Naive thymus-derived CD8-positive, alpha-beta T cell (primary cell): Measurements from ENCODE around the gene MEIOB. TPM values are rescaled to one million over a fixed set of nuclear protein-coding genes. Genes with fewer than 3 reads are reported as not detected.
"Not testable (repeated sequence)": the region's sequence is repeated elsewhere in the genome, so short reads cannot be mapped to it uniquely, and the experiment has no call there.

ENCODE experiments used
- ATAC-seq, 2 donors: fragments of 150-1000 bp; cut with Tn5 transposase in 1 of 2; sonication (Bioruptor Pico), chemical (Tn5 transposase) in 1 of 2; 1 replicate in 1 of 2; 2 replicates in 1 of 2; pipeline ENCODE4 v1.10.0; 2021; ENCODE audit warnings: mild to moderate bottlenecking in 2 of 2, moderate library complexity in 2 of 2
- POLR2A ChIA-PET: fragments of 350-600 bp; sonication (Branson Sonifier 250); formaldehyde crosslinking; loops from one replicate; lab custom pipeline; 2021; ENCODE audit warnings: antibody characterized with exemption; lab: Charles Lee
- DNase-seq, 10 donors: peaks; one replicate each; pipeline versions ENCODE4 v3.0.0 to v3.0.0-alpha.2; 2020 to 2022
- H3K27ac Mint-ChIP-seq, 10 donors: one replicate each; pipeline ENCODE4 v1.8.0; 2020 to 2022; ENCODE audit warnings: mild to moderate bottlenecking in 10 of 10, mixed read lengths in 10 of 10, moderate library complexity in 4 of 10, inconsistent platforms in 1 of 10
- H3K27me3 Mint-ChIP-seq, 5 donors: one replicate each; pipeline ENCODE4 v1.8.0; 2021 to 2022; ENCODE audit warnings: mixed read lengths in 5 of 5
- H3K36me3 Mint-ChIP-seq, 3 donors: one replicate each; pipeline ENCODE4 v1.8.0; 2020 to 2022; ENCODE audit warnings: mixed read lengths in 3 of 3, mild to moderate bottlenecking in 2 of 3, inconsistent platforms in 1 of 3
- H3K4me1 Mint-ChIP-seq, 4 donors: one replicate each; pipeline ENCODE4 v1.8.0; 2021 to 2022; ENCODE audit warnings: mixed read lengths in 4 of 4
- H3K4me3 Mint-ChIP-seq, 10 donors: one replicate each; pipeline ENCODE4 v1.8.0; 2020 to 2022; ENCODE audit warnings: mild to moderate bottlenecking in 10 of 10, mixed read lengths in 10 of 10, moderate library complexity in 6 of 10, inconsistent platforms in 1 of 10
- H3K9me3 Mint-ChIP-seq, 9 donors: one replicate each; pipeline ENCODE4 v1.8.0; 2020 to 2022; ENCODE audit warnings: mixed read lengths in 9 of 9, mild to moderate bottlenecking in 3 of 9, inconsistent platforms in 1 of 9, moderate library complexity in 1 of 9
- polyA plus RNA-seq, 3 donors: library from polyadenylated mRNA; unstranded; fragments of 300-500 nt; fragmentation: Illumina TruSeq; gene quantifications; one replicate each; pipeline ENCODE4 v1.2.3, GENCODE V29; 2021
- total RNA-seq, 8 experiments: library from RNA in 2 of 8; stranded (reverse) in 2 of 8; gene quantifications; one replicate each; pipeline ENCODE4 v1.2.3 and lab custom pipeline; 2021 to 2026

The MEIOB gene, protein sequence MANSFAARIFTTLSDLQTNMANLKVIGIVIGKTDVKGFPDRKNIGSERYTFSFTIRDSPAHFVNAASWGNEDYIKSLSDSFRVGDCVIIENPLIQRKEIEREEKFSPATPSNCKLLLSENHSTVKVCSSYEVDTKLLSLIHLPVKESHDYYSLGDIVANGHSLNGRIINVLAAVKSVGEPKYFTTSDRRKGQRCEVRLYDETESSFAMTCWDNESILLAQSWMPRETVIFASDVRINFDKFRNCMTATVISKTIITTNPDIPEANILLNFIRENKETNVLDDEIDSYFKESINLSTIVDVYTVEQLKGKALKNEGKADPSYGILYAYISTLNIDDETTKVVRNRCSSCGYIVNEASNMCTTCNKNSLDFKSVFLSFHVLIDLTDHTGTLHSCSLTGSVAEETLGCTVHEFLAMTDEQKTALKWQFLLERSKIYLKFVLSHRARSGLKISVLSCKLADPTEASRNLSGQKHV
- not detected for total RNA-seq
- not detected for polyA plus RNA-seq
- total RNA-seq (lab: John Stamatoyannopoulos, UW), result 0 reads per million in 6 experiments

DNA sequence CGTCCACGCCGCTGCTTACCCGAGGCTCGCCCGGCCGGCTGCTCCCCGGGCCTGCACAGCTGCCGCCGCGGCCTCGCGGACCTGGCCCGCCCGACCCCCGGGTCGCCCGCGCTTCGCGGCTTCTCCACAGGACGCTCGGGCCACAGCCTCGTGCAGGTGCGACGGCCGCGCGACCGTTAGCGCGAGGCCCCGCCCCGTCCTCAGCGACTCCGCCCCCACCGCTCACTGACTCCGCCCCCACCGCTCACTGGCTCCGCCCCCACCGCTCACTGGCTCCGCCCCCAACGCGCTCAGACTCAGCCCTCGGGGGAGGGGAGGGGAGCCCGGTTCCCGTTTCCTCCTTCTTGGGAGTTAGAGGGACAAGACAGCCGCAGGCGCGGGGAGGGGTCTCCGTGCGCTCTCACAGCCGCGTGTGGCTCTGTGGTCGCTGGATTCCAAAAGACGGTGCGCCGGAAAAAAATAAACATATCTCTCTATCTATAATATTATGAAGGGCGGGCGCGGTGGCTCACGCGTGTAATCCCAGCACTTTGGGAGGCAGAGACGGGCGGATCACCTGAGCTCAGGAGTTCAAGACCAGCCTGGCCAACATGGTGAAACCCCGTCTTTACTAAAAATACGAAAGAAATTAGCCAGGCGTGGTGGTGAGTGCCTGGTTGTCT is at the start of gene MEIOB:
MEIOB (minus strand) TSS at position 191 of the 662 bp plus-strand sequence. CDS start 3,989 bp downstream, outside the sequence.
- no peaks in the 10 kb centered on the region for H3K9me3 Mint-ChIP-seq
- DNase-seq, result peak in 8 of 10 donors; percentile 6 to 45 (median 32)
- H3K4me3 Mint-ChIP-seq, result peak within 1 kb of the TSS; percentile 7 to 88 (median 74)
- H3K27me3 Mint-ChIP-seq, result peaks cover 9 to 26% (median 14%) of the 10 kb centered on the region in 5 donors
- peak; percentile 61 to 72 for ATAC-seq
- H3K4me1 Mint-ChIP-seq, result peaks cover 3 to 7% (median 4%) of the 10 kb centered on the region in 4 donors
- H3K27ac Mint-ChIP-seq, result peak within 1 kb of the TSS in 3 of 10 donors; percentile 29 to 84 (median 75)
- POLR2A ChIA-PET, result no interaction called here
- H3K36me3 Mint-ChIP-seq, result peaks cover 0 to 2% (median 0%) of the 10 kb centered on the region in 3 donors

DNA sequence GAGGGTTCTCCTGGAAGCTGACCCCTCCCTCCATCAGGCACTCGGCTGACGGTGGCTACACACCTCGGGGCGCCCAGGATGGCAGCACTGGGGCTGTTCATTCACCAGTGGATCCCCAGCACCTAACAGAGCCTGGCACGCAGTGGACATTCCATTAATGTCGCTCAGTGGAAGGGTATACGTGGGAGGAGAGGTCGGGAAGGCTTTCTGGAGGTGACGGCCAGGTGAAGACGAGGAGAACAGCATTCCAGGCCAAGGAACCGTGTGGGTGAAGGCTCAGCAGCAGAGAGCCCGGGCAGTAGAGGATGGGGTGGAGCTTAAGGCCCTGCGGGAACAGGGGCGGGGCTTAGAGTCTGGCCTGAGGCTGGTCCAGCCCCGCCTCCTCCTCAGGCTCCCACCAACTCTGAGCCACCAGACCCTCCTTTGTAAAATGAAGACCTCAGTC is 48.8 kb upstream of the MEIOB start:
- H3K9me3 Mint-ChIP-seq, result peaks cover 0 to 3% (median 0%) of the 10 kb centered on the region in 9 donors
- H3K27me3 Mint-ChIP-seq, result peaks cover 19 to 70% (median 49%) of the 10 kb centered on the region in 5 donors
- H3K4me3 Mint-ChIP-seq, result no peak overlapping the region
- POLR2A ChIA-PET, result no interaction called here
- H3K27ac Mint-ChIP-seq, result no peak overlapping the region
- peaks cover 0 to 7% (median 0%) of the 10 kb centered on the region in 3 donors for H3K36me3 Mint-ChIP-seq
- peaks cover 0 to 6% (median 5%) of the 10 kb centered on the region in 4 donors for H3K4me1 Mint-ChIP-seq
- DNase-seq, result no peak
- ATAC-seq, result no peak

DNA sequence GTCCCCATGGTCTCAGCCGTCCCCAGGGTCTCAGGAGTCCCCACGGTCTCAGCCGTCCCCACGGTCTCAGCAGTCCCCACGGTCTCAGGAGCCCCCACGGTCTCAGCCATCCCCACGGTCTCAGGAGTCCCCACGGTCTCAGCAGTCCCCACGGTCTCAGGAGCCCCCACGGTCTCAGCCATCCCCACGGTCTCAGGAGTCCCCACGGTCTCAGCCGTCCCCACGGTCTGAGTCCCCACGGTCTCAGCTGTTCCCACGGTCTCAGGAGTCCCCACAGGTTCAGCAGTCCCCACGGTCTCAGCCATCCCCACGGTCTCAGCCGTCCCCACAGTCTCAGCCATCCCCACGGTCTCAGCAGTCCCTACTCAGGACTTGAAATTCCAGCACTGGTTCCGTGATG is 48.2 kb upstream of the MEIOB start:
- POLR2A ChIA-PET, H3K36me3 Mint-ChIP-seq, H3K27ac Mint-ChIP-seq, H3K9me3 Mint-ChIP-seq, DNase-seq, ATAC-seq, H3K4me1 Mint-ChIP-seq, H3K4me3 Mint-ChIP-seq: not testable (repeated sequence)
- H3K27me3 Mint-ChIP-seq, result peaks cover 22 to 76% (median 53%) of the 10 kb centered on the region in 5 donors

DNA sequence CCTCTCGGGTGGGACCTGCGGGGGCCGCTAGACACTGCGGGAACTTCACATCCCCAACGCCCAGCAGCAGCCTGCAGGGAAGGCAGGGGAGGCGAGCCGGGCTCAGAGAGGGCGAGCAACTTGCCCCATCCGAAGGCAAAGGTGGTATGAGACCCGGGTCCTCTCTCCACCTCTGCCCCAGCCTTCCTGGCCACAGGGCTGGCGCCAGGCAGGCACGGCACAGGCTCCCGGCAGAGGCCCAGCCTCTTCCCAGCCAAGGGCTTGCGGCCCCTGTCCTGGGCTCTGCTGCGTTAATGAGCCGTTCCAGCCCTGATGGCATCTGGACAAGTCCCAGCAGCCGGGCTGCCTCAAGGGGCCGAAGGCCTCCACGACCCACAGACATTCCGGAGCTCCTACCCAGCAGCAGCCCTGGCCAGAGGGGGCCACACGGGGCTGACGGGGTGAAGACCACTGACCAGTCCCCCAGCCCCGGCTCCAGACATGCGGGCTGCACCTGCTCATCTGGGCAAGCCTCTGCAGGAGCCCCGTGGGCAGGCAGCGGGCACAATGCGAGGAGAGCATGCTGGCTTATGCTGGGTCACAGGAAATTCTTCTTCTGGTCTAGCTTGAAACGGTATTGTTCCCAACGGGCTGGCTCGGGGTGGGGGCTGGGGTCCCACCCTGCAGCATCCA is 47.5 kb upstream of the MEIOB start:
- H3K4me1 Mint-ChIP-seq, result peaks cover 0 to 6% (median 5%) of the 10 kb centered on the region in 4 donors
- peaks cover 22 to 77% (median 51%) of the 10 kb centered on the region in 5 donors for H3K27me3 Mint-ChIP-seq
- H3K36me3 Mint-ChIP-seq, result peaks cover 0 to 7% (median 0%) of the 10 kb centered on the region in 3 donors
- POLR2A ChIA-PET, result no interaction called here
- ATAC-seq (no peak), DNase-seq (no peak)
- H3K9me3 Mint-ChIP-seq, result peaks cover 0 to 3% (median 0%) of the 10 kb centered on the region in 9 donors
- no peak overlapping the region for H3K4me3 Mint-ChIP-seq
- no peak overlapping the region for H3K27ac Mint-ChIP-seq

DNA sequence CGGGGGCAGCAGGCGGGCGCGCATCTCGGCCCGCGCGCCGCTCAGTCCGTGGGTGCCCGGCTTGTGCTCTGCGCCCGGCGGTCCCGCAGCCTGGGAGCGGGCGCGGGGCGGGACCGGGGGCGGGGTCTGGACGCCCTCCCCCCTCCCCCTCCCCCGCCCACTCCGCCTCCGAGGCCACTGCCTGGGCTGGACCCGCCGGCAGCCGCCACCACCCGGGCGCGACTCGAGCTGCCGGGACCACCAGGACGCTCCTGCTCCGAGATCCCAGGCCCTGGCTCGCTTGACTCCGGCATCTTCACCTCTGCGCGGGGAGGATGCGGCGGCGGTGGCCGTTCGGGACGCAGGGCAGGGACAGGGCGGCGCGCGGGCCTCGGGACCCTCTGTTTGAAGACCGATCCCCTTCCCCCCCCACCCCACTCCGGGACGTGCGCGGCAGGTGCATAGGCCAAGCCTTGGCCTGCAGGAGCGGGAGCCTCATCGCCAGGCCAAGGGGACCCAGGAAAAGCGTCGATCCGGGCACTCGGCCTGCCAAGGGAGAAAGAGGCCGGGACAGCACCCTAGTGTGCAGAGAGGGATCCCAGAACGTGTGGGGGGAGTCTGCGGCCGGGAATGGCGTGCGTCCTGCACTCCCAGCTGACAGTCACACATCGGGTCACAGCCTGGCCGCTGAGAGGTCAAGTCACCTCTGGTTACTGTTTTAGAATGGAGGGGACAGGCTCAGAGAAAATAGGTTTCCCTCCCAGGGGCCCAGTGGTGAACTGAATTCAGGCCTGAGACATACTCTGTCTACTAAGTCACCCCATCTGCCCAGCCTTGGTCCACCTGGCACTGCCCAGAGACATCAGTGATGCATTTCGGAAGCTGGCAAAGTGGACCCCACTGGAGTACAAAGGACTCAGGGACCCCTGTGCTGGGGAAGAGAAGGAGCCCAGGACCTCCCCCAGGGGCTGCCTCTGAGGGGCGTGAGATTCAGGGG is 46.7 kb upstream of the MEIOB start, which contains the start of gene HS3ST6:
HS3ST6 (minus strand) TSS at position 65 of the 976 bp plus-strand sequence. CDS start 92 bp downstream, outside the sequence.
- H3K27ac Mint-ChIP-seq, result no peak within 1 kb of the TSS
- ATAC-seq (no peak), DNase-seq (no peak)
- H3K9me3 Mint-ChIP-seq, result peaks cover 0 to 3% (median 0%) of the 10 kb centered on the region in 9 donors
- no peak within 1 kb of the TSS for H3K4me3 Mint-ChIP-seq
- H3K4me1 Mint-ChIP-seq, result peaks cover 0 to 5% (median 3%) of the 10 kb centered on the region in 4 donors
- POLR2A ChIA-PET, result no interaction called here
- peaks cover 22 to 74% (median 51%) of the 10 kb centered on the region in 5 donors for H3K27me3 Mint-ChIP-seq
- peaks cover 0 to 7% (median 0%) of the 10 kb centered on the region in 3 donors for H3K36me3 Mint-ChIP-seq

DNA sequence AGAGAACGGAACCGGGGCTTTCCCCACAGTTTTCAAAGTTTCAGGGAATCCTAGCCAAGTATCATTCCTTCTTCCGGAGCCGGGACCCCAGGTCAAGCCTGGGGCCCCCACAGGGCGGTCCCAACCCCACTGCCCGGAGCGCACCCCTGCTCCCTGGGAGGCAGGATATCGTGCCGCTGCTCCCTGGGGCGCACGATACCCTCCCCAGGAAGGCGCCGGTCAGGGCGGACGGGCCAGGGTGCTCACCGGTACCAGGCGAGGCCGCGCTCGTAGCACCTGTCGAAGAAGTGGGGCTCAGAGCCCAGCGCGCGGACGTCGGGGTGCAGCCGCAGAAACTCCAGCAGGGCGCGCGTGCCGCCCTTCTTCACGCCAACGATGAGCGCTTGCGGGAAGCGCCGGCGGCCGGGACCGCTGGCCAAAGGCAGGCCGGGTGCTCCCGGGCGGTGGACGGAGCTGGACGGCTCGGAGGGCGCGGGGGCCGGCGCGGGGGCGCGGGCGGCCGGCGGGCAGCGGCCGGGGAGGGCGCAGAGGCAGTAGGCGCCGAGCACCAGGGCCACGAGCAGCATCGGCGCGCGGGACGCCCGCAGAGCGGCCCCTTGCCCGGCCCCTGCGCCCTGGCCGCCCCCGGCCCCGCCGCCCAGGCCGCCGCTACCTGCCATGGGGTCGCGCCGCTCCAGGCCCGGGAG is 45.8 kb upstream of the MEIOB start:
- POLR2A ChIA-PET, result no interaction called here
- Mint-ChIP-seq H3K36me3 (peaks cover 0 to 7% (median 0%) of the 10 kb centered on the region in 3 donors), H3K4me1 (peaks cover 0 to 5% (median 3%) of the 10 kb centered on the region in 4 donors), H3K27me3 (peaks cover 20 to 67% (median 48%) of the 10 kb centered on the region in 5 donors), H3K27ac (no peak overlapping the region), H3K9me3 (no peaks in the 10 kb centered on the region), H3K4me3 (no peak overlapping the region)
- no peak for ATAC-seq
- DNase-seq, result no peak

DNA sequence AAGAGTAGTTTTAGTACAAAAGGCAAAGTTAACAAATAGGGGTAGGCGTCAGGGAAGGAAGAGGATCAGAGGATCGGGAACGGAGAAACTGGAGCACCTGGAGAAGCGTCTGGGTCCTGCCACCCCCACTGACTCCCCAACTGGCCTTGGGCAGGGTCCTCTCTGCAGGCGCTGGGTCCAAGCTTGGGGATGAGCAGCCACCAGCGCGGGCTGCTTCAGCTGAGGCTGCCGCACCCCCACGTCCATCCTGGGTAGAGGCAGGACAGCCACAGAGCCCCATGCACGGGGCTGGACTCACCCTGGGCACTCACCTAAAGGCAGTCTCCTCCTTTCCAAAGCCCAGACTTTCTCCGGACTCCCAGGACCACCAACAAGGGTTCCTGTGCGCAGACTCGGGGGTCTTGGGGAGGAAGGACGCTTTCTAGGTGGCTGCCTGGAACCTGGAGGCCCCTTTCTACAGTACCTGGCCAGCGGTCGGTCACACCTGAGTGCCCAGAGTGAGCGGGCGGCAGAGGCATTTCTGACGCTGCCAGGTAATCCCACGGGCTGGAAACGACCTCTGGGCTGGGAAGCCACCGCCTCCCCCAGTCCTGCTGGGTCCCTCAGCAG is 45.2 kb upstream of the MEIOB start:
- no peak for DNase-seq
- ATAC-seq, result no peak
- peaks cover 0 to 7% (median 0%) of the 10 kb centered on the region in 3 donors for H3K36me3 Mint-ChIP-seq
- peaks cover 15 to 61% (median 43%) of the 10 kb centered on the region in 5 donors for H3K27me3 Mint-ChIP-seq
- no peaks in the 10 kb centered on the region for H3K9me3 Mint-ChIP-seq
- H3K4me1 Mint-ChIP-seq, result peaks cover 0 to 5% (median 2%) of the 10 kb centered on the region in 4 donors
- H3K27ac Mint-ChIP-seq, result no peak overlapping the region
- peak overlapping the region in 1 of 10 donors; percentile 11 for H3K4me3 Mint-ChIP-seq
- POLR2A ChIA-PET, result no interaction called here

DNA sequence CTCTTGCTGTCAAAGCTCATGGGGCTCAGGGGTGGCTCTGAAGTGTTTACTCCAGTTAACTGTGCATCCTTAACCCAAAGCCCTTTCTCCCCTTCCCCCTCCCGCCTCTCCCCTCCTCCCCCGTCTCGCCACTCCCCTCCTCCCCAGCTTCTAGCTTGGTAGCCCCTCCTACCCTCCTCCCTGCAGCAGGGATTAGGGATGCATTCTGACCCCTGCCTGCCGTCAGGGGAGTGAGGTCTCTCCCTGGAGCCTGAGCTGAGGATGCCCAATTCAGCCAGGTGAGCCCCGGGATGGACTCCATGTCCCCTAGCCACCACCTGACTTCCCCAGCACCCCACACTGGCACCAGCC is 44.7 kb upstream of the MEIOB start:
- no peaks in the 10 kb centered on the region for H3K9me3 Mint-ChIP-seq
- ATAC-seq (no peak), DNase-seq (no peak)
- POLR2A ChIA-PET, result no interaction called here
- H3K27ac Mint-ChIP-seq, result no peak overlapping the region
- peaks cover 0 to 5% (median 2%) of the 10 kb centered on the region in 4 donors for H3K4me1 Mint-ChIP-seq
- H3K27me3 Mint-ChIP-seq, result peaks cover 15 to 57% (median 41%) of the 10 kb centered on the region in 5 donors
- peaks cover 0 to 7% (median 0%) of the 10 kb centered on the region in 3 donors for H3K36me3 Mint-ChIP-seq
- H3K4me3 Mint-ChIP-seq, result peak overlapping the region in 2 of 10 donors; percentile 11 to 38

DNA sequence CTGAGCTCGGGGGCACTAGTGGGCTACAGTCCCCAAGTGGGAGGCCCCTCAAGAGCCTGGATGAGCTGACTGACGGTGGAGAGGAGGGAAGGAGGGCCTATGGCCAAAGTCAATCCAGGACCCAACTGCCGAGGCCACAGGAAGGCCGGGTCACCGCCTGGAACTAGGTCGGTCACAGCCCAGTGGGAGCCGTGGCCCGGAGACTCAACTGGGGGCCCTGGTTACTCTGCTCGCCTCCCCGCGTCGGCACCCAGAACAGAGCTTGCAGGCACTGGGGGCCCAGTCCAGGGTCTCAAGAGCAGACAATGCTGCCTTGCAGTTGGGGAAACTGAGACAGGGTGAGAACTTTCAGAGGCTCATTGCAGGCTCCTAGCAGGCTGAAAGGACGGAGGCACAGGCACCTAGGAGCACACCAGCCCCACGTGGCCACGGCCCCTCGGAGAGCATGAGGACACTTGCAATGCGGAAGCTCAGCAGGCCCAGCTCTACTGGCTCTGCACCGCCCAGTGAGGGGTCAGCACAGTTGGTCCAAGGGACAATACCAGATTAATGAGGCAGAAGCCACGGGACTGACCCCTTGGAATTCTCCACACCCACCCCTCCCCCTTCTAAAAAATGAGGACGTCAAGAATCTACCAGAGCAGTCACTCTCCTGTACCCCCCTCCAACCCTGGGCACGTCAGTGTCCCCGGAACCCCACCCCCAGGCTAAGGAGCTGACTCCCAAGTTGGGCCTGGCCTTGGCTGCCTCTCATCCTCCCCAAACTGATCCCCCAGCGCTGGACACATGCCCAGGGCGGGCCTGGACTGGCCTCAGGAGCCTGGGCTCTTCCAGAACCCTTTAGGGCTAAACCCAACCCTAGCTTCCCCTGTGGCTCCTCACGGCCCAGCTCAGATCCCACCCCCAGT is 44.0 kb upstream of the MEIOB start:
- DNase-seq (no peak), ATAC-seq (no peak)
- Mint-ChIP-seq H3K36me3 (peaks cover 0 to 3% (median 0%) of the 10 kb centered on the region in 3 donors), H3K9me3 (no peaks in the 10 kb centered on the region), H3K27me3 (peaks cover 9 to 51% (median 34%) of the 10 kb centered on the region in 5 donors), H3K4me3 (no peak overlapping the region), H3K27ac (no peak overlapping the region), H3K4me1 (peaks cover 0 to 4% (median 1%) of the 10 kb centered on the region in 4 donors)
- POLR2A ChIA-PET, result no interaction called here

DNA sequence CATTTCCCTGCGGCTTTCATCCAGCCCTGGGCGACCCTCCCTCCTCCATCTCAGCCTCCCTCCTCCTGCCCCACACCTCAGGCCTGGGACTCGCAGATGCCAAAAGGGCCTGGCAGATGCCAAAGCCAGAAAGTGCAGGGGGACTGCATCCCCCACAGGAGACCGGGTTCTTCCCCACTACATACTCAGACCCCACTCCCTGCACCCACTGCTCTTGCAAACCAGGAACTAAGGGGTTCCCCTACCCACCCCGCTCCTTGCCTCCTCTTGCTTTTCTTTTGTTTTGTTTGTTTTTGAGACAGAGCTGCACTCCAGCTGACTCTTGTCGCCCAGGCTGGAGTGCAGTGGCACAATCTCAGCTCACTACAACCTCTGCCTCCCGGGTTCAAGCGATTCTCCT is 43.0 kb upstream of the MEIOB start:
- ATAC-seq, result no peak
- Mint-ChIP-seq H3K4me3 (no peak overlapping the region), H3K27me3 (peaks cover 5 to 42% (median 27%) of the 10 kb centered on the region in 5 donors), H3K36me3 (no peaks in the 10 kb centered on the region), H3K9me3 (no peaks in the 10 kb centered on the region), H3K27ac (no peak overlapping the region), H3K4me1 (no peaks in the 10 kb centered on the region)
- no peak for DNase-seq
- POLR2A ChIA-PET, result no interaction called here
